GDM1 (cell line): Measurements from ENCODE around the gene HAUS7.

Experiments
- DNase-seq: peaks from one replicate; lab custom pipeline; 2025; lab: John Stamatoyannopoulos, UW

The HAUS7 gene

GRCh38 chrX:153454901-153455550 is 15.3 kb downstream of the HAUS7 start:
- no peak for DNase-seq

DNA sequence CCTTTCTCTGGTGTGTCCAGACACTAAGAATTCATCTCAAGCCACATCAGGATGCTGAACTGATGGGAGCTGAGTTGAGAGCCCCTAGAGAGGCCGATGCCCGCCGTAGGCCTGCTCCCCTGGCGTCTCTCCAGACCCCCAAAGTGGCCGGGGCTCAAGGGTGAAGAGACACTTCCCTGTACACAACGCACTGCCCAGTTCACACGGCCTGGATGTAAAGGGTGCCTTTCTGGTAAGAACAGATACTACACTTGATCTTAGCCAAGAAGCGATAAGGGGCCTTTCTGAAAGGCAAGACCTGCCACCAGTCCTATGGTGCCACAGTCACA is 19.5 kb downstream of the HAUS7 start:
- no peak for DNase-seq

DNA sequence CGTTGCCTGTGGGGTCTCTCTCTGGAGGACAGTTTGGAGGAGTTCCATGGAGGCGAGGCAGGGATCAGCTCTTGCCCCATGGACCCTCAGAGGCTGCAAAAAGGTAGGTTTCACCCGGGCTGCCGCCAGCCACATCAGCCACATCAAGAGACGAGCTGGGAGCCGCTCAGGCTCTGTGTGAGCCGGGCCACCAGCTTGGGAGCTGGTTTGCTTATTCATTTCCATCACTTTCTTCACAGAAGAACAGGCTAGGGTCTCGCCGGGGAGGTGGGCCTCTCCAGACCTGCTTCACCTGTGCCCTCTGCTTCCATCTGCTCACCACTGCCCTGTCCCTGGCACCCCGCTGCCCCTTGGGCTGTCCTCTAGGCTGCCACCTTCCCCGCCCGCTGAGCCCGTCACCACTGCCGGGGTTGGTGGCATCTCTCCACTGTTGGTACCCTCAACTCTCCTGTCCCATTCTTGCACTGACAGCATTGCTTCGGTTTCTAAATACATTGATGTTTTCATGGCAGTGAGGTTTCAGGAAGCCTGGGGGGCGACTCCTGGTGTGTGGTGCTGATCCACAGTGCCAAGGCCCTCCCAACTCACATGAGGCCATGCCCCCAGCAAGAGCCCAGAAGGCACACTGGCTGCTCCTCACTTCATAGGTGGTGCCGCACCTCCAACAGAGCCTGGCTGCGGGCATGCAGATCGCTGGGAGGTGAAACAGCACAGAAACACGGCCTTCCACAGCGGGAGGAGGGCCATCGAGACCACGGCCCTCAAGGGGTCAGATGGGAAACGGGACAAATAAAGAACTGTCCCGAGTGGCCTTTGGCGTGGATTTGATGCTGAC is 20.0 kb downstream of the HAUS7 start:
- DNase-seq = no peak

GRCh38 chrX:153449368-153450113 is 20.8 kb downstream of the HAUS7 start:
- no peak for DNase-seq

- DNase-seq = no peak
These were observed 21.6 kb downstream of the HAUS7 start for GRCh38 chrX:153448556-153449367.

- no peak for DNase-seq
These were observed 22.8 kb downstream of the HAUS7 start for GRCh38 chrX:153447581-153447960.

DNA sequence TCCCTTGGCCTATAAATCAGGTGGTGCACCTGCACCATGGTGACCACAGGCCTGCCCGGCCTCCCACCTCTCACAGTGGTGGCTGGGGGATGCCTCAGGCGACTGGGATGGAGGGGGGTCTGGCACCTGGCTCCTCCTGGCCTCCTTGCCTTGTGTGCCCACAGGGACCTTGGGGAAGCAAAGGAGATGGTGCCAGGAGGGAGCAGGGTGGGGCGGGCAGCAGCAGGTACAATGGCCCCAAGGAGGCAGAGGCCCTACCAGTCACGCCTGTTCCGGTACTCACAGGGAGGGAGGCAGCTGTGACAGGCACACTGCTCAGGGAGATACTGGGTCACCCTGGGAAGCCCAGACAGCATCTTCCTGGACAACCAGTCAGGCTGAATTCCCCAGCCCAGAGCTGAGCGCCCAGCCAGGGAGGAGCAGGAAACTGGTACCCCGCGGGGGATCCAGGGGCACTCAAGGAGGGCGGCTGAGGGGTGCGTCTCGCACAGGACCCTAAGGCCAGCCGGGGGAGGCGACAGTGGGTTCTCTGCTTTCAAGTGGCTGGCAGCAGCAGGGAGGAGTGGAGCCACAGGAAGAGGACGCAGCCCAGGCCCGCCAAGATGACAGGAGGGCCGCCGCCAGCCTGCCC is 23.3 kb downstream of the HAUS7 start:
- no peak for DNase-seq

- no peak for DNase-seq
These were observed 23.8 kb downstream of the HAUS7 start for GRCh38 chrX:153446636-153446936.

DNA sequence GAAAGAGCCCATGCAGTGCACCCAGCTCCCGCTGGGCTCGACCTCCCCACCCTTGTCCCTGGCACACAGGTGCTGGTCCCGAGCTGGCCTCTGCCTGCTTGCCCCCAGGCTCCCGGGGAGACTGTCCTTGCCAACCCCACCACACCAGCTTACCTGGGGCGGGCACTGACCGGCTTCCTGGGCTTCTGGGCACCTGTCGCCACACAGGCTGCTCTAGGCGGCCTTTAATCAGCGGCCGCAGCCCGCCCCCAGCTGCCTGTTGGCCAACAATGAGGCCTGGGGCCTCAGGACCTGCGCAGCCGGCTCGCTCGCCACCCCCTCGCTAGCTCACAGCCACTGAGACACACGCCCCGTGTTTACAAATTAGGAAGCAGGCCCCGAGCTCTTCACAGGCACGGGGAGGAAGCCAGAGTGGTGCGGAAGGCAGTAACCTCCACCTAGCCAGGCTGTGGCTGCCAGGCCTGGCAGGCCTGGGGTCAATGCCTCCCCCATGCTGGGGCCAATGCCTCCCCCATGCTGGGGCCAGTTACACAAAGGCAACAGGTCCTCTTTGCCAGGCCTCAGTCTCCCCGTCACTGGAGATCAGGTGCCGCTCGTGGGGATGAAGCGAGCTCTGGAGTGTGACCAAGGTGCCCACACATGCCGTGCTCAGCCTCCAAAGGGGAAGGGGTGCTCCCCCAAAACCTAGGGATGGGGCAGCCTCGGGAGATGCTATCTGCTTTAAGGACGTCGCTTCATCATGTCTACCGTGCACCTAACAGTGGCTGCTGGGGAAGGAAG is 24.3 kb downstream of the HAUS7 start, which contains the start of gene TREX2:
Gene TREX2 (minus strand): TSS at position 201 of the 780 bp plus-strand sequence. CDS start 626 bp downstream, outside the sequence.
- no peak for DNase-seq

- DNase-seq = no peak
These were observed 25.1 kb downstream of the HAUS7 start for GRCh38 chrX:153445106-153445855.

DNA sequence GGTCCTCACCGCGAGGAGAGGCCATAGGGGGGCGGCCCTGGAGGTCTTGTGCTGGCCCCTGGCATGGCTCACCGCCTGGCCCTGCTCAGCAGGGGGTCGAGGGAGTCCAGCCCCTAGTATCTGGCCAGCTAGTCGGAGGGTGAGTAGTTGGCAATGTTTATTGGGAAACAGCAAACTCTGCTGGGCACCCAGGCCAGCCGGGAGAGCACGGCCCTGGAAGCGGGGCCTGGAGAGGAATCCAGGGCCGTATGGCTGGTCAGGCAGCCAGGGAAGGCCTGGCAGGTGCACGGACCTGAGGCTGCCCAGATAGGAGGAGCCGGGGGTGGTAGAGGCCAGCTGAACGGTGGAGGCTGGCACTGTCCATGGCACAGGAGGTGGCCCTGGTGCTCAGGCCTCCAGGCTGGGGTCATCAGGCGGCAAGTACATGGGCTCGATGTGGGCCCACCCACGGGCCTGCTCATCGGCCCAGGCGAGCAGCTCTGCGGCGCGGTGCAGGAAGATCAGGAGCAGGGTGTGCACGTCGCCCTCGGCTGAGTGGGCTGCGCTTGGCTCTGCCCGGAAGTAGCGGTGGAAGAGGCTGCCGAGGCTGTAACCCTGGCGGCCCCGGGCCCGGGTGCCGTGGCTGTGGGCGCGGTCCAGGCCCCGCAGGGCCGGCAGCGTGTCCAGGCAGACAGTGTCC is 25.9 kb downstream of the HAUS7 start:
- no peak for DNase-seq

DNA sequence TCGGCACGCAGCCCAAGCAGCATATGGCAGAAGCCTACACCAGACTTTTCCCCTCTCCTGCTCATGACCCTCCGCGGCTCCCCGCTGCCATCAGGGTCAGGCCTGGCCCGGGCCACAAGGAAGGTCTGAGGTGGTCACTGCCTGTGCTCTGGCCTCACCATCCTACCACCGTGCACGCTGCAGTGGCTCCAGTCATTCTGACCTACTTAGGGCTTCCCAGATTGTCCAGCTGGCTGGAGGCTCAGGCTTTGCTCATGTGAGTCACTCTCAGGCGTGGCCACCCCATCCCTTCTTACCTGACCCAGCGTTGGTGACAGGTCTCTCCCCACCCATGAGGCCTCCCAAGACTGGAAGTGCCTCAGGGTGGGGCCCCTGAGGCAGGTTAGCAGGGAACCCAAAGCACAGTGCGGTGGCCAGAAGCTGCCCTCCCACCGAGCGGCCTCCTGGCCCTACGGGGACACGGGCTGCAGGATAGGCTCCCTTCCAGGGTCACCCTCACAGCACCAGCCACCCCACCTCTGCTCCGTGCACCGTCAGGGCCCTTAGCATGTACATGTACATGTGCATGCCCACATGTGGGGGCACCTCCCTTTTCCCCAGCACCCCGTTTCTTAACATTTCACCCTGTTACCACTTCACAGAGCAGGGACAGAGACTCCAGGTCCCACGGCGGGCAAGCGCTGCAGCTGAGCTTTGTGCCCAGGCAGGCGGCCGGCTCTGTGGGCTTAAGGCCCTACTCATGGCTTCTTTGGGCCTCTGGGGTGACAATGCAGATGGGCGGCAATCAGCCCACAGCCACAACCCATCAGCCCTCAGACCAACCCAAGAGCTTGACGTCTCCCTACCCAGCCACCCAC is 26.7 kb downstream of the HAUS7 start:
- DNase-seq = no peak

DNA sequence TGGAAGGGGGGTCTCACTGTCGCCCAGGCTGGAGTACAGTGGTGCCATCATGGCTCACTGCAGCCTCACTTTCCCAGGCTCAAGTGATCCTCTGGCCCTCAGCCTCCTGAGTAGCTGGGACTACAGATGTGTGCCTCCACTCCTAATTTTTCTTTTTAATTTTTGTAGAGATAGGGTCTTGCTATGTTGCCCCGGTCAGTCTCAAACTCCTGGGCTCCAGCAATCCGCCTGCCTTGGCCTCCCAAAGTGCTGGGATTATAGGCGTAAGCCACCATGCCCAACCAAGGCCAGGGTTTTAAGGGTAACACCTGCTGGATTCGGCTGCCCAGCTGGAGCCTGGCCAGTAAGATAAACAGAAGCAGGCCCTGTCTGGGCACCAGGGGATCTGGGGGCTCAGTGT is 27.9 kb downstream of the HAUS7 start:
- no peak for DNase-seq

DNA sequence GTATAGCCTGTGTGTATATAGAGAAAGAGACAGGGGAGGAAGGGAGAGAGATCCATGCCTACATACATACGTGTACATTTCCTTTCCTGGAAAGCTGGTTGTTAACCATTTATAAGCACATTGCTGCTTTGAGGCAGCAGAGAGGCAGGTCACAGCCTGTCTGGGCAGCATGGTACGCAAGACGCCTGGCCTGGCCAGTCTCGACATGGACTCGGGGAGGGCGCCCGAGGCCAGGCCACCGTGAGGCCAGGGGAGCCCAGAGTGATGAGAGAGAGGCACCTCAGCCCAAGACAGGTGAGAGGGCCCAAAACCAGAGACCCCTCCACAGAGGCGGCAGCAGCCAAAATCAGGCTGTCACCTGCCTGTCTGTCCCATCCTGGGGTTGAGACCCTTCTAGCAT is 28.4 kb downstream of the HAUS7 start:
- no peak for DNase-seq

DNA sequence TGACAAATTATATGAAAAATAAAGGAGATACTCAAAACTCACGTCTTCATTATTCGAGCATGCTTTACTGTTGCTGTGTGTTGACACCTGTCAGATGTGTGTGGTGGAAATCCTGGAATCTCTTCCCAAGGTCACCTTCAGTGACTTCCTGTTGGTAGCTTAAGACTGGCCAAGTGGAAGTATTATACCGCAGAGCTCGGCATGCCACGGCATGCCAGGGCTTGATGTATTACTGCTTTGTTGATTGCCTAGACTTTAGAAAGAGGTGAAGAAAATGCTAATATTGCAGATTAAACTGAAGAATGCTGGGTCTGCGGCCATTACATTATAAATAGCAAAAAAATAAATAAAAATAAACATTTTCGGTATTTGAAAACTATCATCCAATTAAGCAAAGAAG is 29.1 kb downstream of the HAUS7 start:
- no peak for DNase-seq

DNA sequence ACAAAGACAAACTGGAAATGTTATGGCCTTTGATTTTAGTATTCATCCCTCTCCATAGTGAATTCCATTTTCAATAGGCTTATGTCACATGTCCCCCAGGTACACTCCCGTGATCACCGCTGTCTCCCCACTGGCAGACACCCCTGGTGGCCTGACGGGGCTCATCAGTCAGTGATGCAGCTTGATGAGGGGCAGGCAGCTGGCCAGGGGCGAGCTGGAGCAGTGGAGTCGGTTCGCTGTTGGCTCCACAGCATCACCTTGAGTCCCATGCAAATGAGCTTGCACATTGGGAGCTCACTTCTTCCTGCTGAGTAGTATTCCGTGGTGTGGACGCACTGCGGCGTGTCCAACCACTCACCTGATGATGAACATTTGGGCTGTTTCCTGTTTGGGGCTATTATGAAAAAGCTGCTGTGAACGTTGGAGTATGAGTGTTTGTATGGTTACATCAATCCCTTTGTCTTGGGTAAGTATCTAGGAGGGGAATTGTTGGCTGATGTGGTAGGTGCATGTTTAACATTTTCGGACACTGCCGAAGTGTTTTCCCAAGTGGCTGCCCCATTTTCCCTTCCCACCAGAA is 29.7 kb downstream of the HAUS7 start:
- no peak for DNase-seq

- DNase-seq = no peak
These were observed 30.4 kb downstream of the HAUS7 start for GRCh38 chrX:153439977-153440376.

- DNase-seq = no peak
These were observed 31.8 kb downstream of the HAUS7 start for GRCh38 chrX:153438532-153438931.
